ENCODE results near the gene RSF1.
"Not testable (repeated sequence)": the region's sequence is repeated elsewhere in the genome, so short reads cannot be mapped to it uniquely, and the experiment has no call there.

RSF1 gene

GRCh38 chr11:77672264-77672663 lies 148.3 kb downstream of the RSF1 start:
- no peak for DNase-seq

GRCh38 chr11:77669848-77670511 lies 150.5 kb downstream of the RSF1 start:
- DNase-seq: no peak

- no peak for DNase-seq
These were observed 151.8 kb downstream of the RSF1 start for GRCh38 chr11:77668760-77669159.

GRCh38 chr11:77665240-77665965 lies 155.1 kb downstream of the RSF1 start:
- DNase-seq: no peak

- no peak for DNase-seq
These were observed 158.9 kb downstream of the RSF1 start for GRCh38 chr11:77661670-77662069.

- no peak for DNase-seq
These were observed 159.6 kb downstream of the RSF1 start for GRCh38 chr11:77660947-77661346.

GRCh38 chr11:77658213-77659013 lies 162.1 kb downstream of the RSF1 start:
- no peak for DNase-seq

GRCh38 chr11:77656362-77656761 lies 164.2 kb downstream of the RSF1 start:
- no peak for DNase-seq

- DNase-seq: no peak
These were observed 165.6 kb downstream of the RSF1 start for GRCh38 chr11:77654770-77655434.

GRCh38 chr11:77650123-77650522 lies 170.4 kb downstream of the RSF1 start:
- no peak for DNase-seq

- no peak for DNase-seq
These were observed 172.7 kb downstream of the RSF1 start for GRCh38 chr11:77647654-77648305.

- no peak for DNase-seq
These were observed 175.6 kb downstream of the RSF1 start for GRCh38 chr11:77644887-77645286.

GRCh38 chr11:77642228-77642627 lies 178.3 kb downstream of the RSF1 start:
- no peak for DNase-seq

- peak; percentile 95 for DNase-seq
These were observed 183.0 kb downstream of the RSF1 start, which contains the start of gene CLNS1A for GRCh38 chr11:77637345-77638165. Gene CLNS1A, minus strand, starts transcription at chr11:77637794. Its CDS starts 80 bp downstream, at chr11:77637714.

- peak; percentile 9 for DNase-seq
These were observed 183.7 kb downstream of the RSF1 start for GRCh38 chr11:77636731-77637344.

- DNase-seq: not testable (repeated sequence)
These were observed 186.6 kb downstream of the RSF1 start for GRCh38 chr11:77633926-77634325.

- no peak for DNase-seq
These were observed 190.3 kb downstream of the RSF1 start for GRCh38 chr11:77630157-77630710.

GRCh38 chr11:77619576-77620198 lies 200.8 kb downstream of the RSF1 start:
- peak; percentile 78 for DNase-seq

GRCh38 chr11:77617892-77618291 lies 202.6 kb downstream of the RSF1 start:
- DNase-seq: no peak

GRCh38 chr11:77611921-77612320 lies 208.6 kb downstream of the RSF1 start:
- DNase-seq: no peak
